Measurements from ENCODE around the gene SUN3.
"Not testable (repeated sequence)": the region's sequence is repeated elsewhere in the genome, so short reads cannot be mapped to it uniquely, and the experiment has no call there.

Gene SUN3

DNA sequence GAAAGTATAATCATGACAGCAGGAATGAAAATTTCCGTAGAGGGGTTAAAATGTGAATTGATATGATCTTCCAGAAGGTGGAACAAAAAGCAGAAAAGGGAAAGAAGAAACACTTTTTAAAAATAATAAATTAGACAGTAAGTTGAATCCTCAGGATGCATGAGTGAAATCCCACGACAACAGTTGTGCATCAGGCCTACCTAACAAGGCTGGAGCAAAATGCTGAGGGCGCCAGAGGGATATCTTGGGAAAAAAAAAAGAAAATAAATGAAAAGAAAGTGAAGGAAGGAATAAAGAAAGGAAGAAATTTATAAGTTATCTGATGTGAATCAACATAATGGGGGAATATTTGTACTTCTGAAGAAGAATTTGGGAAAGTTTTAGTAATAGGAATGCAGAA is 36.5 kb downstream of the SUN3 start:
- H3K4me1 ChIP-seq (ENCODE audit: insufficient read depth, low read length) = no peaks in the 10 kb centered on the region
- no peak overlapping the region for H3K9ac ChIP-seq (ENCODE audit: low read length)
- H3K9me3 ChIP-seq (ENCODE audit: low read length) = no peaks in the 10 kb centered on the region
- H3K27me3 ChIP-seq (ENCODE audit: control insufficient read depth in 1 of 2, insufficient read depth in 2 of 2, low read length in 2 of 2) = no peaks in the 10 kb centered on the region
- H3K4me3 ChIP-seq (ENCODE audit: low read depth in 1 of 2, low read length in 2 of 2) = peak overlapping the region in 1 of 2 donors; percentile 65
- no peak overlapping the region for H3K27ac ChIP-seq (ENCODE audit: low read depth, low read length)
- H3K36me3 ChIP-seq (ENCODE audit: insufficient read depth, low read length) = no peaks in the 10 kb centered on the region

DNA sequence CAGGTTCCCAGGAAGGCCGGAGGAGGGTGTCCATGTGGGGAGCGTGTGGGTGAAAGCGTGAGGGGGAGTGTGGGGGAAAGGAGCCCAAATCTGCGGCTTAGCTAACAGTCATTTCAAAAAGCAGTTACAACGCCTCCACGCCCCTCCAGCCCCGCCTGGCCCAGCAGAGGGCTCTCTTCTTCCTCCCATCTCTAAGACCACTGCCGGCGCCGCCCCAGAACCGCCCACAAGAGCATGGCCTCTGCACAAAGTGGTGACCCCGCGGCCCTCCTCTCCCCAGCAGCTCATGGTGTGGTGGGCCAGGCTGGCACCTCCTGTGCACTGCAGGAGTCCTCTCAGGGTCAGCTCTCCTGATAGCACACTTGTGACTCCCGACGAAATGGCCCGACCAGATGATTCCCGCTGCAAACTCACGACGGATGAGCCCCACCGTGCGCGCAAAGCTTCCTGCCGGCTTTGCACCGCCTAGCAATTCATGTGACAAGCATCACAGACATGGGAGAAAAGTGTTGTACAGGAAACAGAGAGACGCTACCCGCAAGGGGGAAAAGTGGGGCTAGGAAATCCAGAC is 37.1 kb downstream of the SUN3 start:
- Histone ChIP-seq H3K27ac (ENCODE audit: low read depth, low read length) (peak overlapping the region; percentile 45), H3K4me1 (ENCODE audit: insufficient read depth, low read length) (no peaks in the 10 kb centered on the region), H3K9ac (ENCODE audit: low read length) (no peak overlapping the region), H3K4me3 (ENCODE audit: low read depth in 1 of 2, low read length in 2 of 2) (peak overlapping the region; percentile 35 to 65), H3K9me3 (ENCODE audit: low read length) (no peaks in the 10 kb centered on the region), H3K36me3 (ENCODE audit: insufficient read depth, low read length) (no peaks in the 10 kb centered on the region), H3K27me3 (ENCODE audit: control insufficient read depth in 1 of 2, insufficient read depth in 2 of 2, low read length in 2 of 2) (no peaks in the 10 kb centered on the region)

DNA sequence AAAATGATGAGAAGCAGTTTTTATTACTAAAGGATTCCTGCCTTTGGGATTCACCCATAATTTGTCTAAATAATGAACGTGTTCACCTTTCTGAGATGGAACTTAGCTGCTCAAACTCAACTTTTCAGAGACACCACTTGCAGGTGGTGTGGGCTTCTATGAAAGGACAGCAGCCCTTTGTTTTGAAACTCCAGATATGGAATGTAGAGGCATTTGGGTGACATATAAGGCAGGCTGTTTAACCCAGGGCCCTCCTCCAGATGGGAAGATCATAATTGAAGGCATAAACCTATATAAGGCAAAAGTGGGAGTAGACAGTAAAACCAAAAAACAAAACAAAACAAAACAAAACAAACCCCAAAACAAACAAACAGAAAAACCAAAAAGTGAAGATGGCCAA is 37.6 kb downstream of the SUN3 start:
- Histone ChIP-seq H3K9ac (ENCODE audit: low read length) (no peak overlapping the region), H3K4me3 (ENCODE audit: low read depth in 1 of 2, low read length in 2 of 2) (peak overlapping the region in 1 of 2 donors; percentile 65), H3K36me3 (ENCODE audit: insufficient read depth, low read length) (no peaks in the 10 kb centered on the region), H3K27me3 (ENCODE audit: control insufficient read depth in 1 of 2, insufficient read depth in 2 of 2, low read length in 2 of 2) (no peaks in the 10 kb centered on the region), H3K4me1 (ENCODE audit: insufficient read depth, low read length) (no peaks in the 10 kb centered on the region), H3K9me3 (ENCODE audit: low read length) (no peaks in the 10 kb centered on the region), H3K27ac (ENCODE audit: low read depth, low read length) (no peak overlapping the region)

DNA sequence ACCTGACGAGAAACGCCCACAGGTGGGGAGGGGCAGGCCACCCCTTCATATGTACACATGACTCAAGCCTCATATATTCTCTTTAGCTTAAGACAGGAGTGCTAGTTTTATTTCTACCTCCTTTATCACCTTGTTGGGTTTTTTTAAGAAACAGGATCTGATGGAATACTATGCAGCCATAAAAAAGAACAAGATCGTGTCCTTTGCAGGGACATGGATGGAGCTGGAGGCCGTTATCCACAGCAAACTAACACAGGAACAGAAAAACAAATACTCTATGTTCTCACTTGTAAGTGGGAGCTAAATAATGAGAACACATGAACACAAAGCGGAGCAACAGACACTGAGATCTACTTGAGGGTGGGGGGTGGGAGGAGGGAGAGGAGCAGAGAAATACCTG is 38.3 kb downstream of the SUN3 start:
- Histone ChIP-seq H3K9ac (ENCODE audit: low read length) (no peak overlapping the region), H3K9me3 (ENCODE audit: low read length) (no peaks in the 10 kb centered on the region), H3K36me3 (ENCODE audit: insufficient read depth, low read length) (no peaks in the 10 kb centered on the region), H3K4me1 (ENCODE audit: insufficient read depth, low read length) (no peaks in the 10 kb centered on the region), H3K4me3 (ENCODE audit: low read depth in 1 of 2, low read length in 2 of 2) (no peak overlapping the region), H3K27me3 (ENCODE audit: control insufficient read depth in 1 of 2, insufficient read depth in 2 of 2, low read length in 2 of 2) (no peaks in the 10 kb centered on the region), H3K27ac (ENCODE audit: low read depth, low read length) (no peak overlapping the region)

DNA sequence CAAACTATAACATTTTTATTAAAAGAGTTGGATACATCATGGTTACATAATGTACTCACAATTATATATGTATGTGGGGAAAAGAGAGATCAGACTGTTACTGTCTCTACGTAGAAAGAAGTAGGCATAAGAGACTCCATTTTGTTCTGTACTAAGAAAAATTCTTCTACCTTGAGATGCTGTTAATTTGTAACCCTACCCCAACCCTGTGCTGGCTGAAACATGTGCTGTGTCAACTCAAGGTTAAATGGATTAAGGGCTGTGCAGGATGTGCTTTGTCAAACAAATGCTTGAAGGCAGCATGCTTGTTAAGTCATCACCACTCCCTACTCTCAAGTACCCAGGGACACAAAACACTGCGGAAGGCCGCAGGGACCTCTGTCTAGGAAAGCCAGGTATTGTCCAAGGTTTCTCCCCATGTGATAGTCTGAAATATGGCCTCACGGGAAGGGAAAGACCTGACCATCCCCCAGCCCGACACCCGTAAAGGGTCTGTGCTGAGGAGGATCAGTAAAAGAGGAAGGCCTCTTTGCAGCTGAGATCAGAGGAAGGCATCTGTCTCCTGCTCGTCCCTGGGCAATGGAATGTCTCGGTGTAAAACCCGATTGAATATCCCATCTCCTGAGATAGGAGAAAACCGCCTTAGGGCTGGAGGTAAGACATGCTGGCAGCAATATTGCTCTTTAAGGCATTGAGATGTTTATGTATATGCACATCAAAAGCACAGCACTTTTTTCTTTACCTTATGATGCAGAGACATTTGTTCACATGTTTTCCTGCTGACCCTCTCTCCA is 39.1 kb downstream of the SUN3 start:
- H3K36me3 ChIP-seq (ENCODE audit: insufficient read depth, low read length); H3K27me3 ChIP-seq (ENCODE audit: control insufficient read depth in 1 of 2, insufficient read depth in 2 of 2, low read length in 2 of 2); H3K9me3 ChIP-seq (ENCODE audit: low read length); H3K4me3 ChIP-seq (ENCODE audit: low read depth in 1 of 2, low read length in 2 of 2); H3K27ac ChIP-seq (ENCODE audit: low read depth, low read length); H3K9ac ChIP-seq (ENCODE audit: low read length); H3K4me1 ChIP-seq (ENCODE audit: insufficient read depth, low read length): not testable (repeated sequence)

GRCh38 chr7:47988496-47989386 is 40.2 kb downstream of the SUN3 start:
- no peaks in the 10 kb centered on the region for H3K9me3 ChIP-seq (ENCODE audit: low read length)
- no peak overlapping the region for H3K9ac ChIP-seq (ENCODE audit: low read length)
- no peaks in the 10 kb centered on the region for H3K27me3 ChIP-seq (ENCODE audit: control insufficient read depth in 1 of 2, insufficient read depth in 2 of 2, low read length in 2 of 2)
- no peaks in the 10 kb centered on the region for H3K36me3 ChIP-seq (ENCODE audit: insufficient read depth, low read length)
- H3K4me1 ChIP-seq (ENCODE audit: insufficient read depth, low read length) = no peaks in the 10 kb centered on the region
- no peak overlapping the region for H3K27ac ChIP-seq (ENCODE audit: low read depth, low read length)
- H3K4me3 ChIP-seq (ENCODE audit: low read depth in 1 of 2, low read length in 2 of 2) = no peak overlapping the region

GRCh38 chr7:47982610-47983009 is 46.3 kb downstream of the SUN3 start:
- Histone ChIP-seq H3K9ac (ENCODE audit: low read length) (no peak overlapping the region), H3K4me1 (ENCODE audit: insufficient read depth, low read length) (peaks cover 13% of the 10 kb centered on the region), H3K27me3 (ENCODE audit: control insufficient read depth in 1 of 2, insufficient read depth in 2 of 2, low read length in 2 of 2) (no peaks in the 10 kb centered on the region), H3K36me3 (ENCODE audit: insufficient read depth, low read length) (peaks cover 4% of the 10 kb centered on the region), H3K4me3 (ENCODE audit: low read depth in 1 of 2, low read length in 2 of 2) (no peak overlapping the region), H3K27ac (ENCODE audit: low read depth, low read length) (no peak overlapping the region), H3K9me3 (ENCODE audit: low read length) (no peaks in the 10 kb centered on the region)

DNA sequence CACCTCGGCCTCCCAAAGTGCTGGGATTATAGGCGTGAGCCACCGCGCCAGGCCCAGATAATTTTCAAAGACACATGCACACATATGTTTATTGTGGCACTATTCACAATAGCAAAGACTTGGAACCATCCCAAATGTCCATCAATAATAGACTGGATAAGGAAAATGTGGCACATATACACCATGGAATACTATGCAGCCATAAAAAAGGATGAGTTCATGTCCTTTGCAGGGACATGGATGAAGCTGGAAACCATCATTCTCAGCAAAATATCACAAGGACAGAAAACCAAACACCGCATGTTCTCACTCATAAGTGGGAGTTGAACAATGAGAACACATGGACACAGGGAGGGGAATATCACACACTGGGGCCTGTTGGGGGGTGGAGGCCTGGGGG is 48.3 kb downstream of the SUN3 start:
- Histone ChIP-seq H3K36me3 (ENCODE audit: insufficient read depth, low read length) (peaks cover 23% of the 10 kb centered on the region), H3K4me1 (ENCODE audit: insufficient read depth, low read length) (peaks cover 16% of the 10 kb centered on the region)
- not testable (repeated sequence) for H3K27me3 ChIP-seq (ENCODE audit: control insufficient read depth in 1 of 2, insufficient read depth in 2 of 2, low read length in 2 of 2); H3K4me3 ChIP-seq (ENCODE audit: low read depth in 1 of 2, low read length in 2 of 2); H3K9me3 ChIP-seq (ENCODE audit: low read length); H3K27ac ChIP-seq (ENCODE audit: low read depth, low read length); H3K9ac ChIP-seq (ENCODE audit: low read length)

DNA sequence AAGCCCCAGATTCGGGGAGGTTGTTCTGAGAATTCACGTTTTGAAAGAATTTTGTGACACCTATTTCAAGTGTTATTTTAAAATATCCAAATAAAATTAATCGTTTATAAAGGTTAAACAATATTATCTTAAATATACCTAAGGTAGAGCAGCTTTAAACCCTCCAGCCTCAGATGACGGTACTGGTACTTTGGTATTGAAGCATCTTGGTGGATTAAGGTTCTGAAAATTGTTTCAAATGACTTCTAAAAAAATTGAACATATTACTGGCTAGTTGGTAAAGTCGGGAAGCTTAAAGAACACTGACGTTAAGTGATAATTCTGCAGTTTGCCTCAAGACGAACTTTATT is 49.1 kb downstream of the SUN3 start:
- Histone ChIP-seq H3K4me1 (ENCODE audit: insufficient read depth, low read length) (peaks cover 16% of the 10 kb centered on the region), H3K4me3 (ENCODE audit: low read depth in 1 of 2, low read length in 2 of 2) (peak overlapping the region; percentile 91 to 93), H3K36me3 (ENCODE audit: insufficient read depth, low read length) (peaks cover 31% of the 10 kb centered on the region), H3K27me3 (ENCODE audit: control insufficient read depth in 1 of 2, insufficient read depth in 2 of 2, low read length in 2 of 2) (no peaks in the 10 kb centered on the region), H3K27ac (ENCODE audit: low read depth, low read length) (peak overlapping the region; percentile 86), H3K9me3 (ENCODE audit: low read length) (no peaks in the 10 kb centered on the region), H3K9ac (ENCODE audit: low read length) (no peak overlapping the region)

DNA sequence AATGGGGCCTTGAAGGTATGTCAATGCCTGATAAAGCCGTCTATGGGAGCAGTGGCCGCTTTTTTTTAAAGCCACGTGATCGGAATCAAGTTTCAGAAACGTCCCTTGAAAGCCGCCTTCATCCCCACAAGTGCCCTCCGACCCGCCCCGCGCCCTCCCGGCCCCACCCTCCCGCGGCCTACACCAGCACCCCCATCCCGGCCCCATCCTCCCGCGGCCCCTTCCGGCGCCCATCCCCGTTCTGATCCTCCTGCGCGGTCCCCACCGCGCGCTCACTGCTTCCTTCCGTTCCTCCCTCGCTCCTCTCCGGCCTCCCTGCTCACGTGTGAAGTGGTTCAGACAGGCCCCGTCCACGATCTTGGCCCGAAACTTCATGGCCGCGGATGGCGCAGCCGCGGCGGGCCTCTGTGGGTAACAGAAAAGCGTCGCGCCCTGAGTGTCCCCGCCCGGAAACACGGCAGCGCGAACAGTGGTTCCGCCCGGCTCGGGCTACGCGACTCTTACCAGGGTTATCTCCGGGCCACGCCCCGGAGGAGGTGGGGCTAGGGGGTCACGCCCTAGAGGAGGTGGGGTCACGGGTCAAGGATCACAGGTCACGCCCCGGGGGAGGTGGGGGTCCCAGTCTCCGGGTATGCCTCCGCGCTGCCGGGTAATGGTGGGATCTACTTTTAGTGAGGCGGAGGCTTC is 49.6 kb downstream of the SUN3 start, which contains the start of gene HUS1:
Gene HUS1 (minus strand): TSS at position 471 of the 687 bp plus-strand sequence. CDS start 96 bp downstream, at position 375.
- Histone ChIP-seq H3K36me3 (ENCODE audit: insufficient read depth, low read length) (peaks cover 36% of the 10 kb centered on the region), H3K4me3 (ENCODE audit: low read depth in 1 of 2, low read length in 2 of 2) (peak within 1 kb of the TSS; percentile 91 to 93), H3K27ac (ENCODE audit: low read depth, low read length) (peak within 1 kb of the TSS; percentile 86), H3K4me1 (ENCODE audit: insufficient read depth, low read length) (peaks cover 16% of the 10 kb centered on the region), H3K27me3 (ENCODE audit: control insufficient read depth in 1 of 2, insufficient read depth in 2 of 2, low read length in 2 of 2) (no peaks in the 10 kb centered on the region), H3K9me3 (ENCODE audit: low read length) (no peaks in the 10 kb centered on the region), H3K9ac (ENCODE audit: low read length) (peak within 1 kb of the TSS; percentile 96)

GRCh38 chr7:47978790-47979144 is 50.1 kb downstream of the SUN3 start:
- H3K4me3 ChIP-seq (ENCODE audit: low read depth in 1 of 2, low read length in 2 of 2) = peak overlapping the region; percentile 91 to 93
- peak overlapping the region; percentile 86 for H3K27ac ChIP-seq (ENCODE audit: low read depth, low read length)
- H3K27me3 ChIP-seq (ENCODE audit: control insufficient read depth in 1 of 2, insufficient read depth in 2 of 2, low read length in 2 of 2) = no peaks in the 10 kb centered on the region
- peak overlapping the region; percentile 96 for H3K9ac ChIP-seq (ENCODE audit: low read length)
- peaks cover 16% of the 10 kb centered on the region for H3K4me1 ChIP-seq (ENCODE audit: insufficient read depth, low read length)
- H3K36me3 ChIP-seq (ENCODE audit: insufficient read depth, low read length) = peaks cover 41% of the 10 kb centered on the region
- no peaks in the 10 kb centered on the region for H3K9me3 ChIP-seq (ENCODE audit: low read length)

All from muscle layer of colon (tissue), 2 donors.